Pons (tissue), 1 donor: ENCODE measurements around the gene WDR46.
"Not testable (repeated sequence)": the region's sequence is repeated elsewhere in the genome, so short reads cannot be mapped to it uniquely, and the experiment has no call there.

Experiments
- DNase-seq: peaks from one replicate; pipeline ENCODE4 v3.0.0-alpha.2; 2016; ENCODE audit warnings: low spot score

The WDR46 gene

DNA sequence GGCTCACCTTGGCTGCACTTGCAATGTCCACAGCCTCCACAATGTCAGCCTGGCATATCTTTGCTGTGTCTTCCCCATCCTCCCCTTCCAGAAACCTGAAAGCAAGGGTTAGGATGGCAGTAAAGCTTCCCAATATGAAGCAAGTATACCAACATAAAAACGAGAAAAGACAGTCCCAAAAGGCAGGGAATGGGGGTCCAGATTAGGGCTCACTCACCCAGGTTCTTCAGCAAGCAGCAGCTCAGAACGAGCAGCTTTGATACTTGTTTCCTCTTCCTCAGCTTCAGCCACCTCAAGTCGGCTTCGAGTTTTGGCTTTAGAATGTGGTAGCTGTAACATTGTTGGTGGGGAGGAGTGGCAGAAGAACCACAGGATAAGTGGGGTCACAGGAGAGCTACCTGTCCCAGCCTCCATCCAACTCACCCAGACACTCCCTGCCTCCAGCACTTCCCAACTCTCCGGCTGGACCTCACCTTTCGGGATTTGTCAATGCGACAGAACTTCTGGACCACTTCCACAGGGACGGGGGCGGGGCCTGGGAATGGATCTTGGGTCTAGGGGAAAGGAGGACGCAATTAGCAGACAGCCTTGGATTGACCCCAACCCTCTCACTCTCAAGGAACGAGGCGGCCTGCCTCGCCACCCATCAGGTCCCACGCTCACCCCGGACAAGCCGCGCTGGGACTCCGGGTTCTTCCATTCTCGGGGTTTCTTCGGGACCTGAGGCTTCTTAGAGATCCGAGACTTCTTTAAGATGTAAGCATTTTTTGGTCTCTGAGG is 708 bp downstream of the WDR46 start:
- DNase-seq, result no peak

- DNase-seq, result no peak
Measured at GRCh38 chr6:33286946-33287914, 1.8 kb downstream of the WDR46 start.

DNA sequence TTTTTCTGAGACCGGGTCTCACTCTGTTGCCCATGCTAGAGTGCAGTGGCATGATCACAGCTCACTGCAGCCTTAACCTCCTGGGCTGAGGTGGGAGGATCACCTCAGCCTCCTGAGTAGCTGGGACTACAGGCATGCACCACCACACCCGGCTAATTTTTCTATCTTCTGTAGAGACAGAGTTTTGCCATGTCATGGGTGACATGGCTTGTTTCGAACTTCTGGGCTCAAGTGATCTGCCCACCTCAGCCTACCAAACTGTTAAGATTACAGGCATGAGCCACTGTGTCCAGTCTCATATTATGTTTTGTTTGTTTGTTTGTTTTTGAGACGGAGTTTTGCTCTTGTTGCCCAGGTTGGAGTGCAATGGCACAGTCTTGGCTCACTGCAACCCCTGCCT is 3.8 kb downstream of the WDR46 start:
- DNase-seq, result not testable (repeated sequence)

DNA sequence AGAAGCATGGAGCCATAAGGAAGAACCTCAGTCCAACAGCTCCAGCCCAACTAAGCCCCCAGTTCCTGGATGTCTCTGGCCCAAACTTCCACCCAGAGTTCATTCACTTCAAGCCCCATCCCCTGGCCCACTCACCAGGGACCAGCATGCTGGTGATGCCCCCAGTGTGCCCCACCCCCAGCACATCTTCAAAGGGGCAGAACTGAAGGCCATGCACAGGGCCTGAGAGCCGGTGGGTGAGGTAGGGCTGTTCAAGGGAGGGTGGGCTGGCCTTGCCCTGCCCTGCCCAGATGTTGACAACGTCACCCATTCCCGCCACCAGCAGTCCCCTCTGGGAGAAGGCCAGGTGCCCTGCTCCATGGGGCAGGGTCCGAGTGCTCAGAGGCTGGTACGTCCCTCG is 8.5 kb downstream of the WDR46 start:
- DNase-seq, result no peak

GRCh38 chr6:33279971-33280511 is 9.0 kb downstream of the WDR46 start:
- DNase-seq, result no peak

DNA sequence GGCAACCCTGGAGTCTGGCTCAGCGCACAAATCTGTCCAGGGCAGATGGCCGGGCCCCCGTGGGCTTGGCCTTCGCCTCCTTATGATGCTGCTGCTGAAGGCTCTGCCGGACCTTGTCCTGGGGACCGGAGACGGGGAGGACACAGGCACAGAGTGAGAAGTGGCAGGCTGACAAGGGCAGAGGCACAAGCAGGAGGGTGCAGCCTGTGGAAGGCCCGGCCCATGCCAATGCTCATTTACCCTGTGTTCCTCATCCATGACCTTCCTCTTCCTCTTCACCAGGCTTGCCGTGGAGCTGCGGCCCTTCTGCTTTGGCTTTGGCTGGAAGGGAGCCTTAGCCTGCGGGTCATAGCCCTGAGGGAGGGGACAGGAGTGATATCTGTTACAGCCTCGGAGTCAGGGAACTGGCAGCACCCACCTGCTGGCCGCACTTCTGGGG is 9.8 kb downstream of the WDR46 start:
- no peak for DNase-seq

DNA sequence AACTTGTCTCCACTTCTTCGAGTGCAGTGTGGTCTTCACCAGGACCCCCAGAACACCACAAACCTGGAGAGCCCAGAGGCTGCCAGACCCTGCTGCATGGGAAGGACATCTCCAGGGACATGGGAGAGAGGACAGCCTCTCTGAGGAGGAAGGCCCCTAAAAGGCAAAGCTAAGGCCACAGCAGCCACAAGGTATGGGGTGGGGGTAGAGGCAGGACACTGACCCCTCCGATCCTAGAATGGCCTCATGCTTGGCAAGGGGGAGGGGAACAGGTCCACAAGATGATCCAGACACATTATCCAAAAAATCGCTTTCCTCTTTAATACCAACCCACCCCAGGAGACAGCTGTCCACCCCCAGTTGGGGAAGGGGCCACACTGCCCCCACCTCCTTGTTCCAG is 10.2 kb downstream of the WDR46 start:
- no peak for DNase-seq

DNA sequence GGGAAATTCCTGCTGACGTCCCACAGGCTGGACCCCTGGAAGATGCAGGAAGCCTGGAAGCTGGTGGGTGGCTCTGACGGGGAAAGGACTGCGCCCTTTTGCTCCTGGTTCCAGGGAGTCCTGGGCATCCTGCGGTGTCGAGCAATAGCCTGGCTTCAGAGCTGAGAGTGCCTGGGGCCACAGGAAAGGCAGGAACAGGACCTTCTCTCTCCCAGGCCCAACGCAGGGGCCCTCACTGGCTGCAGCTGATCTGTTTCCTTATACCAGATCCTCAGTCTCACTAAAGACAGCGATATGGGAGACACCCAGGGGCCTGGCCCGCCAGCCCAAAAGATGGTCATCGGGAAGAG is 10.7 kb downstream of the WDR46 start:
- DNase-seq, result no peak

GRCh38 chr6:33277663-33278391 is 11.2 kb downstream of the WDR46 start:
- DNase-seq, result no peak

GRCh38 chr6:33276864-33277662 is 12.0 kb downstream of the WDR46 start, which contains the start of gene B3GALT4:
Gene B3GALT4, plus strand, starts transcription at chr6:33277123. Its CDS starts 297 bp downstream, at chr6:33277420.
- no peak for DNase-seq

GRCh38 chr6:33276581-33276863 is 12.5 kb downstream of the WDR46 start:
- DNase-seq, result no peak

DNA sequence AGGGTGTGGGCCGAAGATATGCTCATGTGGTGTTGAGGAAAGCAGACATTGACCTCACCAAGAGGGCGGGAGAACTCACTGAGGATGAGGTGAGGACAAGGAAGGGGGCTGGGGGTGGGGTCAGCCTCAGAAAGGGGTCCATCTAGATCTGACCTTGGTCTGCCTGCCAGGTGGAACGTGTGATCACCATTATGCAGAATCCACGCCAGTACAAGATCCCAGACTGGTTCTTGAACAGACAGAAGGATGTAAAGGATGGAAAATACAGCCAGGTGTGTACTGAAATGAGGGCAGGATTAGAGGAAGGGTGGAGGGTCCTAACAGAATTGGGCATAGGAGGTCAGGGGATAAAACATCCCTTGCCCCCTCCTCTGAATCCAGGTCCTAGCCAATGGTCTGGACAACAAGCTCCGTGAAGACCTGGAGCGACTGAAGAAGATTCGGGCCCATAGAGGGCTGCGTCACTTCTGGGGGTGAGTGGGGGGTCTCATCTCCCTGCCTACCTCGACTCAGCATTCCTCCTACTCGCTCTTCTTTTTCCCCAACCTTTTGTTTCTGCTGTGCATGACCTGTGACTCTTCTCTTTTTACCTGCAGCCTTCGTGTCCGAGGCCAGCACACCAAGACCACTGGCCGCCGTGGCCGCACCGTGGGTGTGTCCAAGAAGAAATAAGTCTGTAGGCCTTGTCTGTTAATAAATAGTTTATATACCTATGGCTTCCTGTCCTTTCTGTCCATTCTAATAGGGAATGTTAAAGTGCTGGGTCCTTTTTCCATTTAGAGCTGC is 13.1 kb downstream of the WDR46 start:
- DNase-seq, result not testable (repeated sequence)

DNA sequence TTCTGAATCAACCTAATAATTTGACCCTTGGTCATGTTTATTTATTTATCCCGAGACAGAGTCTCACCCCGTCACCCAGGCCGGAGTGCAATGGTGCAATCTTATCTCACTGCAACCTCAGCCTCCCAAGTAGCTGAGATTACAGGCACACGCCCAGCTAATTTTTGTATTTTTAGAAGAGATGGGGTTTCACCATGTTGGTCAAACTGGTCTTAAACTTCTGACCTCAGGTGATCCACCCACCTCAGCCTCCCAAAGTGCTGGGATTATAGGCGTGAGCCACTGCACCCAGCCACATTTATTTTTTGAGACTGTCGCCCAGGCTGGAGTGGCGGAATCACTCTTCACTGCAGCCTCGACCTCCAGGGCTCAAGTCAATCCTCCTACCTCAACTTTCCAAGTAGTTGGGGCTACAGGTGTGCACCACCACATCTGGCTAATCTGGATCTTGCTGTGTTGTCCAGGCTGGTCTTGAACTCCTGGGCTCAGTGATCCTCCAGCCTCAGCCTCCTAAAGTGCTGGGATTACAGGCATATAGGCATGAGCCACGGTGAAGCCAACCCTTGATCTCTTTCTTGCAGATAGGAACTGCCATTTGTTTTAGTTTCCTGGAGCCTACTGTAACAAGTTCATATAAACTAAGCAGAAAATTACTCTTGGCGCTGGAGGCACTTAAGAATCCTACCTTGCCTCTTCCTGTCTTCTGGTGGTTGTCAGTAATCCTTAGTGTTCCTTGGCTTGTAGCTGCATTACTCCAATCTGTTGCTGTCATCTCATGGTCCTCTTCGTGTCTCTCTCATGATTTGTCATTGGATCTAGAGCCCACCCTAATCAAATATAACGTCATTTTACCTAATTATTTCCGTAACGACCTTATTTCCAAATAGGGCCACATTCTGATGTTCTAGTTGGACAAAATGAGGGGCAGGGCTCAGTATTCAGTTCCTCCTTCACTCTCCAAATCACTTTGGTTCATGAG is 14.8 kb downstream of the WDR46 start:
- no peak for DNase-seq

DNA sequence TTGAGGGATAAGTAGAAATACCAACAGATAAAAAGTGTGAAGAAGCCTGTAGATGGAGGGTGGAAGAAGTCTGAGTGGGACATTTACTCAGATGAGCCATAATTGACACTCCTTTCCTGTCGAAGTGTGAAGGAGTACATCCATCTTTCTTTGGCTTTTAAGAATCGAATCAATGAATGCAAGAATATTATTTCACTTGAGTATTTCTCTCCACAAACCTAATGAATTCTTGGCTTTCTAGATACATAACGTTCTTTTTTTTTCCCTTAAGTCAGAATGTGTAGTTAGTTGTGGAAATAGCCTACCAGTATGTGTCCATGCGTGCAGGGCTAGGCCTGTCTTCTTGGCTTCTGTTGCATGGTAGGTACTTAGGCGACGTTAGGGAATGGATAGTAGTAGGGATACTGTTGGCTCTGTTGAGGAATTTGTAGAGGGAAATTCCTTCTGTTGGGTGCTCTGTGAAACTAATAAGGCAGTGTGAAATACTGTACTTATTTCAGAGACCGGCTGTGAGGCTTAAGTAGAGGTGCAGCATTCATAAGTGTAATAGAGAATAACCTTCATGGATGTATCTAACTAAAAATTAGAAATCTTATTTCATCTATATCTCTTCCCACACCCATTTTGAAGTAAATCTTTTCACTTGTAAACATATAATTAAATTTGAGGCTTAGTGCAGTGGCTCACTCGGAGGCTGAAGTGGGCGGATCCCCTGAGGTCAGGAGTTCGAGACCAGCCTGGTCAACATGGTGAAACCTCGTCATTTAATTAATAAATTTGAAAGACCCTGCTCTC is 15.7 kb downstream of the WDR46 start:
- DNase-seq, result no peak

DNA sequence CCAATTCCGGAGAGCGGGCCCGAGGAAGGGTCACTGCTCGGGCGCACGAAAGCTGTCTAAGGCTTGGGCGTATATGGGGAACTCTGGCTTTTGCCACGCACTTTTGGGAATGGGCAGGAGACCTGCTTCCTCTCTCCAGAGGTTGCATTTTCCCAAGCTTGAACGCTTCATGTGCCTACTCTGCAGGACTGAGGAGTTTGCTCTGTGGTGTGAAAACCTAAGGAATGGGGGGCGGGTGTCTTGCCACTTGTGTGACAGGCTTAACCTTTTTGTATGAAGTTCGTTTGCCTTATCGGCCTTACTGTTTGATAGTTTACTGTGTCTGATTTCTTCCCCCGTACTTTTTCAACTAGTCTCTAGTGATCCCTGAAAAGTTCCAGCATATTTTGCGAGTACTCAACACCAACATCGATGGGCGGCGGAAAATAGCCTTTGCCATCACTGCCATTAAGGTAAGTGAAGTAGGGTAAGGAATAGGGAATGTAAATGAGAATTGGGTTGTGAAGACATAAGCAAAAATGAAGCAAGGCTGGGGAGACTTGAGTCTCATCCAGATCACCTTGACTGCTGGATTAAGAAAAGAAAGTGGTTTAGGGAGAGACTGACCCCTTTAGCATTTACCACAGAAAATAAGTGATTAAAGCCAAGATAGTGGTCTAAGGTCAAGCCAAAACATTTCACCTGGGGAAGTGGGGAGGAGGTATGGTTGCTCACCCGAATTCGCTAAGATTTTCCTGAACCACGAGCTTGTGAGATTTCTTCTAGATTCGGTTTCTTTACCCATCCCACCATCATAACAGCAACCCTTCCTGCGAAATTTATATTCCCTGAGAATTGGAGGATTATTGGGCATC is 16.5 kb downstream of the WDR46 start:
- DNase-seq, result no peak

- peak; percentile 100 for DNase-seq
Measured at GRCh38 chr6:33271468-33272274, 17.4 kb downstream of the WDR46 start, which contains the start of the genes RPS18 and VPS52. Gene RPS18, plus strand, starts transcription at chr6:33272075. Its CDS starts 45 bp downstream, at chr6:33272120. Gene VPS52, minus strand, starts transcription at chr6:33271876. Its CDS starts 201 bp downstream, at chr6:33271675.

DNA sequence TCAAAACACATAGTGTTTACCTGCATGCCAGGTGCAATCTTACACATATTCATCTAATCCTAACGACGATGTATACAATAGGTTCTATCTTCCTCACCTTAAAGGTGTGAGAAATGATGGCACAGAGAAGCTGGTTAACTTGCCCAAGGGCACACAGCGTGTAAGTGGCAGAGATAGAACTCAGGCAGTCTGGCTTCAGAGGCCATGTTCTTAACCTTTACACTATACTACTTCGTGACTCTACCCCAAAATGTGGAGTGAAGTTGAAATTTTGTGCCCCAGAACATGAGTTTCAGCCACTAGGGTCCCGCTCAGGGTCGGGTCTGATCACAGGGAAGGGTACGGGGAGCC is 17.9 kb downstream of the WDR46 start:
- no peak for DNase-seq
